Glomerular visceral epithelial cell (primary cell): ENCODE data around the gene CD226.
"Not testable (repeated sequence)": the region's sequence is repeated elsewhere in the genome, so short reads cannot be mapped to it uniquely, and the experiment has no call there.

ENCODE experiments used
- DNase-seq: peaks from one replicate; pipeline ENCODE4 v3.0.0-alpha.2; 2016; ENCODE audit errors: extremely low spot score

CD226 gene

GRCh38 chr18:69908838-69909237 lies 38.8 kb downstream of the CD226 start:
- DNase-seq = no peak

DNA sequence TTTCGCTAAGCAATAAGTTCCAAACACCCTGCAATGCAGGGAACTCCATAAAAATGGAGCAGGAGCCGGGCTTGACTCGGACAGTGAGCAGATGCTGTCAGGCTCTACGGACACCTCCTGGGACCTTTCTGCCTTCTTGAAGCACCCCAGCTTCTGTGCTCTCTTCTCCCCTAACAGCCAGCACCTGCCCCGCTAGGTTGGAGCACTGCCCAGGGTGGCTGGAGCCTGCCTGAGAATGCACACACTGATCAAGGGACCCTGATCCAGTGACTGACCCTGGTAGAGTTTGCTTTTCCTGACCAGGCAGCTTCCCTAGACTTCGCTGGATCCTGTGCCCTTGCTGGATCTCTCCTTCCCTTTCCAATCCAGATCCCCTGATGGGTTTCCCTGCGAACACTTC lies 40.9 kb downstream of the CD226 start:
- no peak for DNase-seq

- DNase-seq = no peak
These were observed 46.7 kb downstream of the CD226 start for GRCh38 chr18:69900941-69901340.

DNA sequence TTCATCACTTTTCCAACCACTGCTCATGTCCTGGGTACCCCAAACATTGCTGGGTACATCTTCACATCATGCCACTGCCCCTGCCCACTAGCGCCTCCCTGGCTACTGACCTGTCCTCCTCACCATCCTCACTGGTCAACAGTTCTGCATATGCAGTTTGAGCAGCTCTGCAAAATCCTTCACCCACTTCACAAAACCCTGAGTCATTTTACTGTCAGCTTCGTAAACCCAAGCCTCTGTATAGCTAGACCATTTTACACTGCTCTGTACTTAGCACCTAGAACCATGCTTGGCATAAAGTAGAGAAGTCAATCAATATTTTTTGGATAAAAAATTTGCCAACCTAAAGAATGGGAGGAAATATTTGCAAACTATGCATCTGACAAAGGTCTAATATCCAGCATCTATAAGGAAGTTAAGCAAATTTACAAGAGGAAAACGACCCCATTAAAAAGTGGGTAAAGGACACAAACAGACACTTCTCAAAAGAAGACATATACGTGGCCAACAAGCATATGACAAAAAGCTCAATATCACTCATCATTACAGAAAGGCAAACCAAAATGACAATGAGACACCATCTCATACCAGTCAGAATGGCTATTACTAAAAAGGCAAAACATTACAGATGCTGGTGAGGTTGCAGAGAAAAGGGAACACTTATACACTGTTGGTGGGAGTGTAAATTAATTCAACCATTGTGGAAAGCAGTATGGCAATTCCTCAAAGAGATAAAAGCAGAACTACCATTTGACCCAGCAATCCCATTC lies 48.3 kb downstream of the CD226 start:
- DNase-seq = not testable (repeated sequence)

- DNase-seq = no peak
These were observed 49.3 kb downstream of the CD226 start for GRCh38 chr18:69898241-69898861.

GRCh38 chr18:69897397-69898108 lies 50.1 kb downstream of the CD226 start:
- no peak for DNase-seq

DNA sequence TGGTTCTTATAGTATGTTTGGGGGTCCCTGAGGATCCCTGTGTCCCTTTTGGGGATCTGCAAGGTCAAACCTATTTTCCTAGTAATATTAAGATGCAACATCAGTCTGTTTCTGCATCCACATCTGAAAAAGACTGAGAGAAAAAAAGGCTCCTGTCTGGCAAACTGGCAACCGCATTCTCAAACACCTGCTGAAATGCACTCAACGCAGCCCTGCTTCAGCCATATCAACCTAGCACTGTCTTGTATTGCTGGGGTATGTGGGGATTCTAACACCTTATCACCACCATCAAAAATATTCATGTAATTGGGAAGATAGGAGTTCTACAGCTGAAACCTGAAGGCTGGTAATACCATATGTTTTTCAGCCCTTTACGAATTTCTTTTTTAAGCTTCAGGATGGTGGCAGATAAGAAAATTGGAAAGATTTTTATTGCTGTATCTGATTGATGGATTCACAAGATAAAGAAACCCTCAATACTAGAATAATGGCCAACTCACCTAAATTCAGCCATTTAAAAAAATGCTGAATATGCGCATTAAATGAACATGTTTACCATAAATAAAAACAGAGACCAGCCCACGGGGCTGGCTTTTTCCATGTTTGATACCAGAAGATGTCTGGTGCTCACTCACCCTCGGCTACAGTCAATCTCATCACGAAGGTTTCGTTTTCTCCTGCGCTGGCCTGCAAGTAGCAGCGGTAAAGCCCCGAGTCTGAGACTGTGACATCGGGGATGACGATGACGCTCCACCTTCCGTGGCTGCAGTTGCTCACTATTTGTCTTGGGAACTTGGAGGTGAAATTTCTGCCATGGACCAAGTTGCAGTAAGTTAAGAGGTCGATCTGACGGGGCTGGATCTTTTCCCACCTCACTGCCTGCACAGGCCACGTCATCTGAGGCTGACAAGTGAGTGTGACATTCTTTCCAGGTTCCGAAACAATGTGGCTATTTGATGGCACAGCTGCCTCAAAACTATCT lies 52.3 kb downstream of the CD226 start:
- DNase-seq = no peak

GRCh38 chr18:69894467-69894866 lies 53.2 kb downstream of the CD226 start:
- no peak for DNase-seq

- DNase-seq = no peak
These were observed 57.1 kb downstream of the CD226 start for GRCh38 chr18:69890558-69890957.

- DNase-seq = no peak
These were observed 58.7 kb downstream of the CD226 start for GRCh38 chr18:69889009-69889408.

DNA sequence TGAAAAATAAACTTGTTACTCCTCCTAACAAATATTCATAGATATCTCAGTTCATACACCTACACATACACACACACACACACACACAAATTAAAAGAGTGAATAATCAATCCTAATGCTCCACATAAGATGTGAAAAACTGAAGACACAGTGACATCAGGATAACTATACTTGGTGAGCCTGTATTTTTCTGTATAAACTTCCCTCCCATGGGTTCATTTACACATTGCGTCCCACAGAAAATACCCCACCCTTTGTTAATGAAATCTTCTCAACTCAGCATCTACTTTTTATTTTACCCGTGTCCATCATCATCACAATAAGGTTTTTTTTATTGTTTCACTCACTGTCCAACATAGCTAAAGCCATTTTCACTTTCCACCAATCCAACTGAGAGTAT lies 60.4 kb downstream of the CD226 start:
- DNase-seq = no peak

- DNase-seq = no peak
These were observed 61.7 kb downstream of the CD226 start for GRCh38 chr18:69885841-69886531.

GRCh38 chr18:69885355-69885754 lies 62.3 kb downstream of the CD226 start:
- no peak for DNase-seq

GRCh38 chr18:69883781-69884180 lies 63.9 kb downstream of the CD226 start:
- no peak for DNase-seq

GRCh38 chr18:69882965-69883668 lies 64.6 kb downstream of the CD226 start:
- DNase-seq = no peak

GRCh38 chr18:69880083-69880482 lies 67.6 kb downstream of the CD226 start:
- no peak for DNase-seq

GRCh38 chr18:69879051-69879450 lies 68.6 kb downstream of the CD226 start:
- not testable (repeated sequence) for DNase-seq

GRCh38 chr18:69878213-69878933 lies 69.3 kb downstream of the CD226 start:
- DNase-seq = no peak

DNA sequence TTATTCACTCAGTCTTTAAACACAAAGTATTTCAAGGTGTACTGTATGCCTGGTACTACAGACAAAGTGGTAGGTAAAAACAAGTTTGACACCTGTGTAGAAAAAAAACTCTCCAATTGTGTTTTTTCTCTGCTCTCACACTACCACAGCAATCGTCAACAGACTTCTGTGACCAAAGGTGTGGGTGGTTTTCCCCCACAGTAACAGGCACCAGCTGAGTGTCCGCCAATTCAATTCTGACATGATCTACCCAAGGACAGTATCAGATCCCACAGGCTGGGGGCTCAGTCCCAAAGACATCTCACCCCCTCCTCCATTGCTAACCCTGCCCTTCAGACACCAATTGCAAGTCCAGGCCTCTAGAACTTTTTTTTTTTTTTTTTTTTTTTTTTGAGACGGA lies 71.2 kb downstream of the CD226 start:
- no peak for DNase-seq

GRCh38 chr18:69874058-69874457 lies 73.6 kb downstream of the CD226 start:
- no peak for DNase-seq
